Lower lobe of right lung (tissue), 2 donors: ENCODE results near the gene ARHGDIA. TPM values are rescaled to one million over a fixed set of nuclear protein-coding genes. Genes with fewer than 3 reads are reported as not detected.
A peak's percentile ranks its signal among the peaks of the same experiment; 100 is the strongest.

ENCODE experiments used
- ATAC-seq, 2 donors: fragments of 200-7000 bp; cut with Tn5 transposase; one replicate each; pipeline ENCODE4 v1.9.1; 2020 to 2022; ENCODE audit warnings: mild to moderate bottlenecking in 2 of 2, moderate library complexity in 2 of 2
- DNase-seq: peaks from one replicate; pipeline ENCODE4 v3.0.0-alpha.2; 2020
- H3K27ac ChIP-seq: fragments of 200-600 bp; one replicate; pipeline ENCODE4 v1.8.0; 2022
- H3K27me3 ChIP-seq: fragments of 200-600 bp; one replicate; pipeline ENCODE4 v1.8.0; 2022; ENCODE audit warnings: low read depth
- H3K36me3 ChIP-seq: fragments of 200-600 bp; one replicate; pipeline ENCODE4 v1.8.0; 2022; ENCODE audit warnings: mild to moderate bottlenecking
- H3K4me1 ChIP-seq: fragments of 200-600 bp; one replicate; pipeline ENCODE4 v1.8.0; 2022
- H3K4me3 ChIP-seq: fragments of 200-600 bp; one replicate; pipeline ENCODE4 v1.8.0; 2022; ENCODE audit warnings: mild to moderate bottlenecking
- H3K9me3 ChIP-seq: fragments of 200-600 bp; one replicate; pipeline ENCODE4 v1.8.0; 2022
- intact Hi-C: fragments of 100-400 bp; cut with DNase I; formaldehyde crosslinking; loops from one replicate; pipeline ENCODE4 v1.11.0; 2022
- total RNA-seq: library from RNA; stranded (reverse); fragmentation: NEBNext Ultra II Directional; extraction: Animal tissue kit (Norgen Biotek cat#: 25700); gene quantifications from one replicate; pipeline ENCODE4 v1.2.1, GENCODE V29; 2021
- TF ChIP-seq, protein P1 (sequence below): fragments of 200-600 bp; IDR thresholded peaks from one replicate; pipeline ENCODE4 v1.8.0; 2022; ENCODE audit warnings: antibody characterized with exemption, mild to moderate bottlenecking
- donor health status: DM: no; HTN: yes; CAD: no; lungs with severe emphysema.

Gene ARHGDIA
- total RNA-seq, 1 donor from 2014 or later: 331 TPM

DNA sequence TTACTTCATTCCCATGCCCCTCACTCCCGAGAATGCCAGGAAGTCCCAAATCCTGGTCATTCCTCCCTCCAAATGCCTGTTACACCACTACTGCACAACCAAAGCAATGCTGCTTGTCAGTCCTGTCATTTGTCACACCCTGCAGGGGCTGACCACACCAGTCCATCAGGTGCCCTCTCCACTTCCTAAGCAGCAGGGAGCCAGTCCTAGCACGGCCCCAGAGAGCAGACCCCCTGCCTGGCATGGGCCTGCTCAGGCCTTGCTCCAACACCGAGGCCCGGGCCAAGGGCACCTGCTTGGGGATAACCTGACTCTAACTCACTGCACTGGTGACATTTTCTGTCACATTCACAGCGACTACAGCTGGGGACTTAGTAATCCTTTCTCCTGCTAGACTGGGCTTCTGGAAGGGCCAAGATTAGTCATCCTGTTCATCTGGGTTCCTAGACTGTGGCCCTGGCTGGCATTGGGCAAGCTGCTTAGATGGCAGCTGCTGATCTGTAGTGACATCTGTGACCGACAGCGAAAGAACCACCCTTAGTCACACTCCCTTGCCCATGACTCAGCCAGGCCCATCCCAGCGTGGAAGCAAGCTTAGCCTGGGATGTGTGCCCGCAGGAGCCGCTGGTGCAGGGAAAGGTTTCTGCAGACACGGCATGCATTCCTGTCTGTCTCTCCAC lies 14.9 kb upstream of the ARHGDIA start:
- H3K27ac ChIP-seq: no peak overlapping the region
- no peaks in the 10 kb centered on the region for H3K9me3 ChIP-seq
- no peak overlapping the region for H3K4me3 ChIP-seq
- peaks cover 17% of the 10 kb centered on the region for H3K4me1 ChIP-seq
- ATAC-seq: no peak
- no peak for DNase-seq
- TF ChIP-seq, protein P1, sequence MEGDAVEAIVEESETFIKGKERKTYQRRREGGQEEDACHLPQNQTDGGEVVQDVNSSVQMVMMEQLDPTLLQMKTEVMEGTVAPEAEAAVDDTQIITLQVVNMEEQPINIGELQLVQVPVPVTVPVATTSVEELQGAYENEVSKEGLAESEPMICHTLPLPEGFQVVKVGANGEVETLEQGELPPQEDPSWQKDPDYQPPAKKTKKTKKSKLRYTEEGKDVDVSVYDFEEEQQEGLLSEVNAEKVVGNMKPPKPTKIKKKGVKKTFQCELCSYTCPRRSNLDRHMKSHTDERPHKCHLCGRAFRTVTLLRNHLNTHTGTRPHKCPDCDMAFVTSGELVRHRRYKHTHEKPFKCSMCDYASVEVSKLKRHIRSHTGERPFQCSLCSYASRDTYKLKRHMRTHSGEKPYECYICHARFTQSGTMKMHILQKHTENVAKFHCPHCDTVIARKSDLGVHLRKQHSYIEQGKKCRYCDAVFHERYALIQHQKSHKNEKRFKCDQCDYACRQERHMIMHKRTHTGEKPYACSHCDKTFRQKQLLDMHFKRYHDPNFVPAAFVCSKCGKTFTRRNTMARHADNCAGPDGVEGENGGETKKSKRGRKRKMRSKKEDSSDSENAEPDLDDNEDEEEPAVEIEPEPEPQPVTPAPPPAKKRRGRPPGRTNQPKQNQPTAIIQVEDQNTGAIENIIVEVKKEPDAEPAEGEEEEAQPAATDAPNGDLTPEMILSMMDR: no peak
- intact Hi-C loops: no loop called here
- H3K27me3 ChIP-seq: no peaks in the 10 kb centered on the region
- peaks cover 85% of the 10 kb centered on the region for H3K36me3 ChIP-seq

DNA sequence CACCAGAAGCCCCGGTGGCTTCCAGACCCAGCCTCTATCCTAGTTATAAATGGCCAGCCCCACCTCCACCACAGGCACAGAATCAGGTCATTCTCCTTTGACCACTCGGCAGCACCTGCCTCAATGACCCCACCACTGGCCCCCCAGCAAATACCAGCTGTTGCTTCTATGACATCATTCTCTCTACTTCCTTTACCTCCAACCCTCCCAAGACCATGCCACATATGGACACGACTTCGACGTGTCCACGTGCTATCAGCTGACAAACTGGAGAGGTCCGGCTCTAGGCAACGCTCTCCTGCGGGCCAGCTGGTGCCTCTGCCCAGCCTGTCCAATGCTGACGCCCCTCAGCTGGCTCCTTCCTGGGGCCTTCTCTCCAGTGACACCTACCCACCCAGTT lies 14.3 kb upstream of the ARHGDIA start:
- TF ChIP-seq, protein P1: no peak
- H3K36me3 ChIP-seq: peaks cover 87% of the 10 kb centered on the region
- ATAC-seq: no peak
- H3K27ac ChIP-seq: no peak overlapping the region
- H3K4me1 ChIP-seq: peaks cover 13% of the 10 kb centered on the region
- no peak for DNase-seq
- H3K27me3 ChIP-seq: no peaks in the 10 kb centered on the region
- H3K9me3 ChIP-seq: no peaks in the 10 kb centered on the region
- intact Hi-C loops: no loop called here
- no peak overlapping the region for H3K4me3 ChIP-seq

DNA sequence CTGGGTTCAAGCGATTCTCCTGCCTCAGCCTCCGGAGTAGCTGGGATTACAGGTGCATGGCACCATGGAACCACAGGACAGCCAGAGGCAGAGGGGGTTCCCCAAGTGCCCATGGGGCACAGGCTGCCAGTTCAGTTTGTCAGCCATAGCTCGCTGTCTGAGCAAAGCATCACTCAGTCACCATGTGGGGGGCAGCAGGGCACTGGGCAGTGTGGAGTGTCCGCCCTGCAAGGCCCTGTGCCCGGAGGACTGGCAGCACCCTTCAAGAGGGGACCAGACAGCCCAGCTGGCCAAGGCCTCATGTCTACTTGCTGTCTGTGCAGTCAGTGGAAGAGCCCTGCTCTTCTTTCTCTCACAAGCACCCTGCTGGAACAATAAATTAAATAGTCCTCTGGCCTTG lies 13.8 kb upstream of the ARHGDIA start:
- peaks cover 86% of the 10 kb centered on the region for H3K36me3 ChIP-seq

DNA sequence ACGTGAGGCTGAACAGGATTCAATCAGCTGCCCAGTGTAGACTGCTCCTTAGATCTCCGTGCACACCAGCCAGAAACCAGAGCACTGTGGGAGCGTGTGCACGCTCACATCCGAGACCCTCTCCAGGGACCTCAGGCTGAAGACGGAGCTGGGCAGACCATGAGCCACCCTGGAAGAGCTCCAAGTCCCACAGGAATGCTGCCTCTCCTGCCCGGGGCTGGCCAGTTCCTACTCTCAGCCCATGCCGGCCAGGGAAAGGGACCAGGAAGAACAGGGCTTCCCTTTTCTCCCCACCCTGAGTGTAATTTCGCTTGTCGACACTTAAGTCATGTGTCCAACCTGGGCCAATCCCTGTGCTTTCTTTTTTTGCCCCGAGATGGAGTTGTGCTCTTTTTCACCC lies 13.4 kb upstream of the ARHGDIA start:
- ATAC-seq: peak in 1 of 2 donors; percentile 15
- Histone ChIP-seq H3K27me3 (no peaks in the 10 kb centered on the region), H3K9me3 (no peaks in the 10 kb centered on the region), H3K4me3 (no peak overlapping the region), H3K4me1 (peaks cover 4% of the 10 kb centered on the region), H3K36me3 (peaks cover 86% of the 10 kb centered on the region), H3K27ac (no peak overlapping the region)
- DNase-seq: no peak
- TF ChIP-seq, protein P1: no peak
- intact Hi-C loops: no loop called here

More for the DNA sequence above, 13.8 kb upstream of the ARHGDIA start:
- Histone ChIP-seq H3K9me3 (no peaks in the 10 kb centered on the region), H3K27me3 (no peaks in the 10 kb centered on the region), H3K4me1 (peaks cover 8% of the 10 kb centered on the region), H3K4me3 (no peak overlapping the region), H3K27ac (no peak overlapping the region)
- TF ChIP-seq, protein P1: no peak
- DNase-seq (no peak), ATAC-seq (no peak)
- intact Hi-C loops: no loop called here

DNA sequence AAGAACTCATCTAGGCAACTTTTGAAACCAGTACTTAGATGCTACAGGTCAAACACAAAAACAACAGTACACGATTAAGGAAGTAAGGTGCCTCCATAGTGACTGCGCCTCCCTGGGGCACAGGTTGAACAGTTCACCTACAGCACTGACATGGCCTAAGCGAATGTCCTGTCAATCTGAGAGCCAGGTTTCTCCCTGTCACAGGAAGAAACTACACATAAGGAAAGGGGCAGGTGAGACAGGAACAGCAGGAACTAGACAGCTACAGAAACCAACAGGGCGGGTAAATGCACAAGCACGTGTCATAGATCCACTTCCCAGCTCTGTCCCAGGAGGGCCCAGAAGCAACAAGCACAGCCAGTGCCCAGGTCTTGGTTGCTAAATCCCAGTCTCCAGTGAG lies 8.0 kb upstream of the ARHGDIA start:
- Histone ChIP-seq H3K9me3 (no peaks in the 10 kb centered on the region), H3K27me3 (no peaks in the 10 kb centered on the region), H3K36me3 (peaks cover 49% of the 10 kb centered on the region), H3K4me3 (no peak overlapping the region), H3K4me1 (no peaks in the 10 kb centered on the region), H3K27ac (no peak overlapping the region)
- intact Hi-C loops: no loop called here
- TF ChIP-seq, protein P1: no peak
- no peak for ATAC-seq
- no peak for DNase-seq
